GM19351 (cell line): ENCODE results near the gene NFATC2.
"Not testable (repeated sequence)": the region's sequence is repeated elsewhere in the genome, so short reads cannot be mapped to it uniquely, and the experiment has no call there.

Experiments used
- ATAC-seq: cut with Tn5 transposase; IDR thresholded peaks from one replicate; pipeline ENCODE4 v1.9.1; 2021; ENCODE audit warnings: mild to moderate bottlenecking, moderate library complexity; ENCODE audit not compliant: unreplicated experiment

Gene NFATC2

DNA sequence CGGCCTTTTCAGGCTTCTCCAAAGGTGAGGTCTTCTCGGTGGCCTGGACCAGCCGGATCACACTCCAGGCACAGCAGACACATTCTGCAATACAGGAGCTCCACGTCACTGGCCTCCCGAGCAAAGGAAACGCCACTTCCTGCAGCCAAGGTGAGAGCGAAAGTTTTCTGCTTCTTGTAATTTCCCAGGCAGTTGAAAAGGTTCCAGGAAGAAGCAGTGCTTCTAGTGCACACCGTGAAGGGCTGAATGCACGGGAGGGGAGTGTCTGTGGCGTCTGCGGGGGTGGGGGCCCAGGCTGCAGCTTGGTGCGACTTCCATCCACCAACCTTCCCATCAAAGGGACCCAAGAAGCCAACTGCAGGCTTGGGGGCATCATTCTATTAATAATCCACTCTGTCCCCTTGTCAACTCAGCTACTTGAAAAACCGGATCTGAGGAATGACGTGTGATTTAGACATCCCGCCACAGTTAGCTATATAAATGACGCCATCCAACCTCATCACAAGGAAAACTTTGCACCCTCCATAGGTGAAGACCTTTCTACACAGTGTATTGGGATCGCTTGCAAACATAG lies 61.1 kb downstream of the NFATC2 start:
- peak; percentile 34 for ATAC-seq

DNA sequence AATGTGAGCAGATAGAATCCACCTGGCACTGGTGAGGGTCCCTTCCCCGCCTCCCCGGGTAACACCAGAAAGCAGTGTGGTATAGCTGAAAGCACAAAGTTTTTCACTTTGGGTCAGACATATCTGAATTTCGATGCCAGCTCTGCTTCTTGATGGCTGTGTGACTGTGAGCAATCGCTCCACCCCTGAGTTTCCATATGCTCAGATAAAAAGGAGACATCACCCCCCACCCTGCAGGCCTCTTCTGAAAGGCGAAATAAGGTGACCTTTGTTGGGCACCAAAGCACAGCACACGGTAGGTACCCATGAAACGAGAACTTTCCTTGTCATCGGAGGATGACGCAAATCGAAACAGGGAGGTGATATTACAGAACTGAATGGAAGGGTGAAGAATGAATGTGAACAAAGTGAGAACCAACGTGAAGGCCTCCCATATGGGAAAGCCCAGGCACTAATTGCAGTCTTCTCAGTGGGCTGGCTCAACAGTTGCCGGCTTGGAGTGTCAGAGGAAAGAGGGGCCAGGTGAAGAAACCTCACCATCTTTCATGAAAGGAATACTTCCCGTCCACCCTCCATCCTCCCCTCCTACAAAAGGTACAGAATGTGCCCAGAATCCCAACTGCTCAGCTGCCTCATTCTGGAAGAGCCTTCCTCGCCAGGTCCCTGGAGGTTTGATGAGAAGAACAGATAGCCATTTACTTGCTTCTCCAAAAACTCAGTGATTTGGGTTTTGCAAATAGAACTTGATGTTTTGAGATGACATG lies 61.8 kb downstream of the NFATC2 start:
- ATAC-seq, result peak; percentile 62

DNA sequence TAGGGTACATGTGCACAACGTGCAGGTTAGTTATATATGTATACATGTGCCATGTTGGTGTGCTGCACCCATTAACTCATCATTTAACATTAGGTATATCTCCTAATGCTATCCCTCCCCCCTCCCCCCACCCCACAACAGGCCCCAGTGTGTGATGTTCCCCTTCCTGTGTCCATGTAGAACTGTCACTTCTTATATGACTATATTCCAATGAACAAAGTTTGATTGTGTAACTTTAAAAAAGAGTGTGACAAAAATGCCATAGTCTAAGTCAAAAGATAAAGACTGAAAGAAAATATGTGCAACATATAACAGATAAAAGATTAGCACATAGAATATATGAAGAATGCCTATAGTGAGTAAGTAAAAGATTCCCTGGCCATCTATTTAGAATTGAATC lies 66.4 kb downstream of the NFATC2 start:
- ATAC-seq, result not testable (repeated sequence)

DNA sequence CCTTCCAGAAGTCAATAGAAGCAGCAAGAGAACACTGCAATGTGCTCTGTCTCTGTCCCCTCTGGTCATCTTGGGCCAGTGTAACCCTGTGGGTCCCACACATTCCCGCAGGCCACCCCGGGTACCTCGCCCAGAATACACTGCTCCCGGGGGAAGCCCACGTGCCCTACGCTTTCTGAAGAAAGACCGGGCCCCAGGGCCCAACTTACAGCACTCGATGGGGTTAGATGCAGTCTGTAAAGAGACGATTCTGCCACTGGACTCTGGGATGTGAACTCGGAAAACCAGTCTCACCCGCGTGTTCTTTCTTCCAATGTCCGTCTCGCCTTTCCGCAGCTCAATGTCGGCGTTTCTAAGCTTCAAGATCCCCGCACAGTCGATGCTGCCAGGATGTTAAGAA lies 68.7 kb downstream of the NFATC2 start:
- no peak for ATAC-seq

DNA sequence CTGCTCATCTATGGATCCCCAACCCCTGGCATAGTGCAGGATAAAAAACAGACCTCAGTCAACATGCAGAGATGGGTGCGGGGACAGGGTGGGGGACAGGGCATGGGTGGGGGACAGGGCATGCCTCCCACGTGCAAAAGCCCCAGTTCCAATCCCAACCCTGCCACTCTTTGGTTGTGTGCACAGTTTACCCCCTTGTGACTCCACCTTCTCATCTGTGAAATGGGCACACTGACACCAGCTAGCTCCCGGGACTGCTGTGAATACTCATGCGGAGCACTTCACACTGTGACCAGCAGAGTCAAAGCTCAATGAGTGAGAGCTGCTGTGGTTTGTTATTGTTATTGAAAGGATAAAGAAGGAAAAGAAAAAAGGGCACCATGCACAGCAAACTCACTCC lies 69.3 kb downstream of the NFATC2 start:
- ATAC-seq, result no peak

DNA sequence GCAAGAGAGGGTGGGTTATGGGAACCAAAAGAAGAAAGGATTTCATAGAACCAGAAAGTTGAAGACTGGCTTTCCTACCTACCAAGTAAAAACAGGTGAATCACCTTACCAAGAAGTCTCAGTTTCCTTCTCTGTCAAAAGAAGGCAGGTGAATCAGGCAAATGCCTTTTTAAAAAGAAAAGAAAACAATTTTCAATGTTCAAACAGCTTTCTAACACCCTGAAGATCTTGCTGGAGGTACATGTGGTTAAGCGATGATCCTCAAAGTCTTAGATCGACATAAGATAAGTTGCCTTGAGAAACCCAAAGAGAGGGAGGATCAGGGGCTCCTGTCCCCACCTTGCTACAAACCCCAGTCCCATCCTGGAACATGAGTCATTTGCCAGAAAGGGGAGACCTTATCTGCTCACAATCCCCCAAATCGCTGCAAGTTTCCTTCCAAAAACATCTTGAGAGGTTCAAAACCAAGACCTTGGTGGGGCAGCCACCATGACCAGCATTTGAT lies 71.6 kb downstream of the NFATC2 start:
- no peak for ATAC-seq

DNA sequence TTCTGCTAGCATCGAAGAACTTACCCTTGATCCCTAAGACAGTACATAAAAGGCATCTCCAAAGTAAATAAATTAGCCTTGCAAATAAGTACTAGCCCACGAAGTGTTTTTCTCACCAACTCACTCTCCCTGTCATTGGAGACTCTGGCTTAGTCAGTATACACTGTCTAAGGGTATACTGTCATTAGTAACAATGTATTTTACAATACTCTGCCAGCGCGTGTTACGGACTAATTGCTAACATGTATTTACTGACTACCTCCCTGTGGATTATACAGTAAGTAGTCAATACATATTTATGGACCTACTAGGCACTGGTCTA lies 72.1 kb downstream of the NFATC2 start:
- no peak for ATAC-seq

DNA sequence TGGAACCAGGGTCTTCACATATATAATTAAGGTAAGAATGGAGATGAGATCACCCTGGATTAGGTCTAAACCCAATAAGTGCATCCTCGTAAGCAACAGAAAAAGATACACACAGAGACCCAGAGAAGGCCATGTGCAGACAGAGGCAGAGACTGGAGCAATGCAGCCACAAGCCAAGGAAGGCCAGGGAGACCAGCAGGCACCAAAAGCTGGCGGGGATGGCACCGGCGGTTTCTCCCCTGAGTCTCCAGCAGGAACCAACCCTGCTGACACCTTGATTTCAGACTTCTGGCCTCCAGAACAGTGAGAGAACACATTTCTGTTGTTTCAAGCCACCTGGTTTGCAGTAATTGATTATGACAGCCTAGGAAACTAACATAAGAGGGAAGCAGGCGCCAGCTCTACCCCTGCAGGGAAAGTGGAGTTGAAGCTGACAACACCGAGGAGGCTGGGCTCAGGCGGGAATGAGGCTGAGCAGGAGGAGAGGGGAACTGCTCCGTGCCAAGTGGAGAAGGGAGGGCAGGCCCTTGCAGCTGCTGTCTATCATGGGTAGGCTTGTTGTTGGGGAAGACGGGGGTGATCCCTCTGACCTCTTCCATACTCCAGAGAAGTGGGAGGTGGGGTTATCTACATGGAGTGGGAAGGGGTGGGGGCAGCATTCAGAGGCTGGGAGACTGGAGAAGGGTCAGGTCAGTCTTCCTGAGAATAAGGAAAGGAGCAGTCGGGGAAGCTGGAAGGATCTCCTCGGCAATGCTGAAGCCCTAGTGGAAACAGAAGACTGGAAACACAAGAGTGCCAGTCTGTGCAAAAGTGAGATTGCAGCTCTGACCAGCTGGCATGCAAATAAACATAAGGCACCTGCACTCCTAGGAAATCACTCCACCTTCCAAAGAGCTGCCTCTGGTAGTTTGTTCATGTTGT lies 72.7 kb downstream of the NFATC2 start:
- no peak for ATAC-seq

DNA sequence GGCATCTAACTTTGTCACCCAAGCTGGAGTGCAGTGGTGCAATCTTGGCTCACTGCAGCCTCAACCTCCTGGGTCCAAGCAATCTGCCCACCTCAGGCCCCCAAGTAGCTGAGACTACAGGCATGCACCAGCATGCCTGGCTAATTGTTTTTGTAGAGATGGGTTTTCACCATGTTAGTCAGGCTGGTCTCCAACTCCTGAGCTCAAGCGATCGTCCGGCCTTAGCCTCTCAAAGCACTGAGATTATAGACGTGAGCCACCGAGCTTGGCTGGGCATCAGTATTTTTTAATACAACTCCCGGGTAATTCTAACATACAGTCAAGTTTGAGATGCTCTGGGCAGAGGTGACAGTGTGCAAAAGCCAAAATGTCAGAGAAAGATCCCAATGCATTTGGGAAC lies 73.5 kb downstream of the NFATC2 start:
- no peak for ATAC-seq

DNA sequence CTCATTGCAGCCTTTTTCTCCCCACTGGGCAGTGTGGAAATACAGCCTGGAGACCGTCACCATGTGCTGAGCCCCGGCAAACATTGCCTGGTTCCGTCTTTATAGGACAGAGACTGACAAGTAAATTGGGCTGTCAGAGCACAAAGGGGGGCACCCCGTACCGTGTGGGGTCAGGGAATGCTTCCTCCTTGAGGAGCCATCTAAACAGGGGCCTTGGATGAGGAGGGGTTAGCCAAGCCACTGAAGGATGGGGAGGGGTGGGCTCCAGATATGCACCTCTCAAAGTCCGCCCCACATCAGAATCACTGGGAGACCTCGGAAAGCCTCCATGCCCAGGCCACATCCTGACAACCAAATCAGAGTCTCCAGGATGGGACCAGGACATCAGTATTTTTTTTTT lies 73.9 kb downstream of the NFATC2 start:
- no peak for ATAC-seq

DNA sequence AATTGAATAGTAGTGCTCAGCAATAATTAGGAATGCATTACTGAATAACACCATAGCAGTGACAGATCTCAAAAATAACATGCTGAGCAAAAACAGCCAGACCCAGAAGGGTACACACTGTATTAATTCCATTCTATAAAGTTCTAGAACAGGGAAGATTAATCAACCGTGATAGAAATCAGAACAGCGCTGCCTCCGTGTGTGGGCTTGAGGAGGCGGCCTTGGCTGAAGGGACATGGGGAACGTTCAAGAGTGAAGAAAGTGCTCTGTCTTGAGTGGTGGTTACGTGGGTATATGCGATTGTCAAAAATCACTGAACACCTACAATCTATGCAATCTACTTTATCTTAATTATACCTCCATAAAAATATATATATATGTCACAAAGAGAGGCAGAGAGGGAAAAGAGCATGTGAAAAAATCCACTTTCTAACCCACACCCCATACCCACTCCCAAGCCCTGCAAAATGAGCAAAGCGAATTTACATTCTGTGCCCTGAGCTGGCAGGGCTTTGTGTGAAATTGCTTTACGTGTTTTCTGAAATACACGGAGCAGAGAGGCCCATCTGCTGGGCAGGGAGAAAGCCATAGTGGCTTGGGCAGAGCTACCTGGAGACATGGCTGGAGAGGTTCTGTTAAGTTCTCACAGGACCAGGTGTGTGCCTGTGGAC lies 74.4 kb downstream of the NFATC2 start:
- ATAC-seq, result no peak

DNA sequence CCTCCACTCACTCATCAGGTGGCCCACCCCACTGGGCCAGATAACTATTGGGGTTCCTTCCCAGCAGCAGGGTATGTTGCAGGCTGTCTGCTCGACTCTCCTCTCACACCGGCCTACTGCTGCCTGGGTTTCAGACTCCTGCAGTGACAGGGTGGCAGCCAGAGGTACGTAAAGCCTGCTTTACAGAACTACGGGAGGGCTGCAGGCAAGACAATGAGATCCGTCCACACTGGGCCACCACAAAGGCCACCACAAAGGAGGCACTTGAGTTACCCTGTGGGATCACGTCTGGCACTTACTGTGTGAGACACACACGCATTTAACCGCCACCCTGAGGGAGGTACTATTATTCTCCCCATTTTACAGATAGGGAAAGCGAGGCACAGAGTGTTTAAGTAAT lies 78.5 kb downstream of the NFATC2 start:
- ATAC-seq, result no peak

DNA sequence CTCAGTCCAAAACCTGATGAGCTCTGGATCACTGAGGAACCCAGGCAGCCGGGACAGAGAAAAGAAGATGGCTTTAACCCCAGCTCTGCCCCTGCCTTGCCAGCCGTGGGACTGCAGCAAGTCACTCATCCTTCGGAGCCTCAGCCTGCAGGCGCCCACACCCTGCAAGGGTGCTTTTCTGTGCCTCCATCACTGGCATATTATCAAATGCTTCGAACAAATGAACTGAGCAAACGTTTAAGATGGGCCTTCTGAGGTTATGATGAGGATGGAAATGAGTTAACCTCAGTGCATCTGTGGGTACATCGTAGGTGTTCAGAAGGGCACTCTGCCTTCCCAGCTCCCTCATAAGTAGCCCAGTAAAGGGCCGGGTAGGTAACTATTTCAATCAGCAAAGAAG lies 79.0 kb downstream of the NFATC2 start:
- ATAC-seq, result no peak

DNA sequence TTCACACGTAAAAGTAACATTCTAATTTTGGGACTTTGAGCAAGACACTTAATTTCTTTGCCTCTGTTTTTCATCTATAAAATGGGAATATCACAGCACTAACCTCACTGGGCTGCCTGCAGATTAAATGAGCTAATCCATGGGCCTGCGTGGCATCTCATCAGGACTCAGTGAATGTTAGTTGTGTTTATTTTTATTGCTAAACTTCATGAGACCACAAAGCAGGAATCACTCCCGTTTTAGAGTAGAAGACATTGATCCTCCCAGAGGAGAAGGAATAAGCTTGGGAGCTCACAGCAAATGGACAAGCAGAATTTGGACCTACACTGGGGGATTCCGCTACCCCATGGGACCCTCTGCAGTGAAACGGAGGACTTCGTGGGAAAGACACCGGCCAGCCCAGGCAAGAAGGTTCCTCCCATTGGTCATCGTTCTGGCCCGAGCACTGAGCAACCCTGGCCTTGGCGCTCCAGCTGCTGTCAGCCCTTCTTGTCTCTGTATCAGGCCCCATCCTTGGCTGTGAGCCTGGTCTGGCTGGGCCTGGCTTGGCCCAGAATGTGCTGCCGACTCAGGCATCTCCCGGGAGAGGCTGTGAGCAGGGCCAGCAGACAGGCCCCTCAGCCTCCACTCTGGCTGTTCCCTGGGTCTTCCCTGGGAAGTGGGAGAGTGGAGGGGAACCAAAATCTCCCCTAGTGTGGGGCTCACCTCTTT lies 79.8 kb downstream of the NFATC2 start:
- ATAC-seq, result no peak

DNA sequence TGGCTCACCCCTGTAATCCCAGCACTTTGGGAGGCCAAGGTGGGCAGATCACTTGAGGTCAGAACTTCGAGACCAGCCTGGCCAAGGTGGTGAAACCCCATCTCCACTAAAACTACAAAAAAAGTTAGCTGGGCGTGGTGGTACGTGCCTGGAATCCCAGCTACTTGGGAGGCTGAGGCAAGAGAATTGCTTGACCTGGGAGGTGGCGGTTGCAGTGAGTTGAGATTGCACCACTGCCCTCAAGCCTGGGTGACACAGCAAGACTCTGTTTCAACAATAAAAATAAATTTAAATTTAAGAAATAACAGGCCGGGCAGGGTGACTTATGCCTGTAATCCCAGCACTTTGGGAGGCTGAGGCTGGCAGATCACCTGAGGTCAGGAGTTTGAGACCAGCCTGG lies 80.7 kb downstream of the NFATC2 start:
- not testable (repeated sequence) for ATAC-seq

DNA sequence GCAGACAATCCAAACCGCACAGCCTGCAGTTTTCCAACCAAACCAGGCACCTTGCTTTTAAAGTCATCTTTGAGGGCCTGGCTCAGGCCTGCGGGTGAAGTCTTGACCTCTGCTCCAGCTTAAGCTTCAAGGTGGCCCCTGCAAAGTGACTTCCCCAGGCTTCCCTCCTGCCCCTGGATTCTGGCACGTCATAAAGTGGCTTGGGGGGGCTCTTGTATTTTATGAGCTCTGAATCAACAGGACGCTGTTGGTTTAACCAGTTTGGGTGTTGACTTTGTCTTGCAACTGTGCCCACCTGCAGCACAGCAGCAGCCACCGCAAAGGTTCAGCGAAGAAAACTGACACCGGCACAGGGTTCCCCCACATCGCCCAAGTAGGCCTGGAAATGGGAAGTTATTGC lies 81.2 kb downstream of the NFATC2 start:
- ATAC-seq, result peak; percentile 27

DNA sequence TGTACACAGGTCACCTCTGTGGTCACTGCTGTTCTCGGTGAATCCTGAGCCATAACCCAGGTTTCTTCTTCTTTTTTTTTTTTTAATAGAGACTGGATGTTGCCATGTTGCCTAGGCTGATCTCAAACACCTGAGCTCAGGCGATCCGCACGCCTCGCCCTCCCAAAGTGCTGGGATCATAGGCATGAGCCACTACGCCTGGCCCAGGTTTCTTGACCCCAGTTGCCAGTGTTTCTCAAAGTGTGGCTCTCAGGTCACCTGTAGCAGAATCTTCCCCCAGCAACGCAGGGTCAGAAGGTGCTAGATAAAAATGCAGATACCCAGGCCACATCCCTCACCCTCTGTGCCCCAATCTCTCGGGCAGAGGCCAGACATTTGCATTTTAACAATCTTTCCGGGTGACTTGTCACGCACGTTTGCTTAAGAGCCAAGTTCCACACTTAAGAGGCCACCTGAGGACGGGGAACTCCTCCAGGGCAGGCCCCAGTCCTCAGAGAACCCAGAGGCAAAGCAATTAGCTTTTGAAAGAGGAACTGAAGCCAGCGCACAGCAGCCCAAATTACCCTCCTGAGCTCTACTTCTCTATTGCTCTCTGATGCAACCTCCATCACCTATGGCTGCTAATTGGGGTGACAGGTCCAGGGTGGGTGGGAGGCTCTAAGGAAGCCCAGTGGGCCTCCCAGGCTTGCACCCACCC lies 81.8 kb downstream of the NFATC2 start:
- ATAC-seq, result peak; percentile 98

DNA sequence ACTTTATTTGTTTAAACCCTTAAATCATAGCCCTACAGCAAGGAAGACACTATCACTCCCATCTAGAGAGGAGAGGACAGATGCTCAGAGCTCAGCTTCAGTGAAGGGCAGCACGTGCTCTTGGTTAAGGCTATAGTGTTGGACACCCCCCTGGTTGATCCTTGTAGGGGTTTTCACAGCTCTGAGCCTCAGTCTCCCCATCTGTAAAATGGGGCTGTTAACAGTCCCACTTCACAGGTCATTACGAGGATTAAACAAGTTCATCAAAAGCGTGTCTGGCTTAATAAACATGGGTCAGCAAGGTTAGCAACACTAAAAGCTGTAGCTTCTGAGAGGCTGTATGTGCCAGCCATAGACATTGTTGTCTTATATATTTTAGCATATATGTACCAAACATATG lies 82.4 kb downstream of the NFATC2 start:
- ATAC-seq, result no peak

DNA sequence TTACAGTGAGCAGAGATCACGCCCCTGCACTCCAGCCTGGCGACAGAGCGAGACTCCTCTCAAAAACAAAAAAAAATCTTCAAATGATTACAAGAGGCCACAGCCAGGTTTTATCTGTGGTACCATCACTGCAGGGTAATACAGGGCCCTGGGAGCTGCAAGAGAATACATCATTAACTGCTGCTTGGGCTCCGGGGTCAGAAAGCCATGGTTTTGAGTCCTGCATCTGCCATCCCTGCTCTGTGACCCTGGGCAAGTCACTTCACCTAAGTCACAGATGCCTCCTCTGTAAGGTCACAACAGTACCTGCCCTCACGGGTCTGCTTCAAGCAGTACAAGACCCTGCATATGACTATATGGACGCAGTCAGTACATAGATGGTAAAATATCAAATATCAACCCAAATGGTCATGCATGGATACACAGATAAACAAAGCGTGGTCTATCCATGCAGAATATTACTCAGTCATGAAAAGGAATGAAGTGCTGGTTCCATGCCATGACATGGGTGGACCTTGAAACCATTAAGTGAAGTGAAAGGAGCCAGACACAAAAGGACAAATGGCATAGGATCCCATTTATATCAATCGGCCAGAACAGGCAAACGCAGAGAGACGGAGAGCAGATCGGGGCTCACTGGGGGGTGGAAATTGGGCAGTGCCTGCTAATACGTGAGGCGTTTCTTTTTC lies 83.6 kb downstream of the NFATC2 start:
- ATAC-seq, result no peak
